D721Med (cell line): Measurements from ENCODE around the gene OLFM2.

Experiments
- DNase-seq: peaks from one replicate; pipeline ENCODE4 v3.0.0; 2011; ENCODE audit warnings: low spot score; ENCODE audit not compliant: insufficient read length
- FAIRE-seq: peaks from 2 replicates; lab custom pipeline; 2011; peaks lifted over from hg19 to GRCh38; lab: Jason Lieb, UNC
- CTCF ChIP-seq: IDR thresholded peaks from 2 replicates; pipeline ENCODE4 v1.5.1; 2012; ENCODE audit warnings: mild to moderate bottlenecking, control low read depth; ENCODE audit not compliant: insufficient read depth; ENCODE audit errors: missing control alignments

OLFM2 gene

GRCh38 chr19:9909251-9909650, 27.1 kb downstream of the OLFM2 start:
- no peak for FAIRE-seq
- no peak for DNase-seq
- TF ChIP-seq CTCF: no peak

- TF ChIP-seq CTCF: no peak
- FAIRE-seq (no peak), DNase-seq (no peak)
Observed at GRCh38 chr19:9906475-9907087, 29.7 kb downstream of the OLFM2 start.

GRCh38 chr19:9903336-9903735, 33.0 kb downstream of the OLFM2 start:
- FAIRE-seq (no peak), DNase-seq (no peak)
- TF ChIP-seq CTCF: no peak

- TF ChIP-seq CTCF: no peak
- FAIRE-seq (no peak), DNase-seq (no peak)
Observed at GRCh38 chr19:9901642-9902041, 34.7 kb downstream of the OLFM2 start.

DNA sequence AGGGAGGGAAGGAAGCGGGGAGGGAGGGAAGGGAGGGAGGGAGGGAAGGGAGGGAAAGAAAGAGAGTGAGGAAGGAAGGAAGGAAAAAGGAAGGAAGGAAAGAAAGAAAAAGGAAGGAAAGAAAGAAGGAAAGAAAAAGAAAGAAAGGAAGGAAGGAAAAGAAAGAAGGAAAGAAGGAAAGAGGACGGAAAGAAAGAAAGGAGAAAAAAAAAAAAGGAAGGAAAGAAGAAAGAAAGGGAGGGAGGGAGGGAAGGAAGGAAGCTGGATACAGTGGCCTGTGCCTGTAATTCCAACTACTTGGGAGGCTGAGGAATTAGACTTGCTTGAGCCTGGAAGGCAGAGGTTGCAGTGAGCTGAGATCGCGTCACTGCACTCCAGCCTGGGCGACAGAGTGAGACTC, 35.3 kb downstream of the OLFM2 start:
- DNase-seq: no peak
- no peak for FAIRE-seq
- no peak for TF ChIP-seq CTCF

GRCh38 chr19:9891609-9892373, 44.5 kb downstream of the OLFM2 start:
- TF ChIP-seq CTCF: no peak
- FAIRE-seq (no peak), DNase-seq (no peak)

GRCh38 chr19:9885077-9885552, 51.2 kb downstream of the OLFM2 start:
- peak; percentile 55 for TF ChIP-seq CTCF
- no peak for FAIRE-seq
- DNase-seq: no peak
